ENCODE results near the gene ADRA2B. TPM values are rescaled to one million over a fixed set of nuclear protein-coding genes. Genes with fewer than 3 reads are reported as not detected.

Gene ADRA2B
- total RNA-seq, 1 experiment from 2014 or later = 2.7 TPM

DNA sequence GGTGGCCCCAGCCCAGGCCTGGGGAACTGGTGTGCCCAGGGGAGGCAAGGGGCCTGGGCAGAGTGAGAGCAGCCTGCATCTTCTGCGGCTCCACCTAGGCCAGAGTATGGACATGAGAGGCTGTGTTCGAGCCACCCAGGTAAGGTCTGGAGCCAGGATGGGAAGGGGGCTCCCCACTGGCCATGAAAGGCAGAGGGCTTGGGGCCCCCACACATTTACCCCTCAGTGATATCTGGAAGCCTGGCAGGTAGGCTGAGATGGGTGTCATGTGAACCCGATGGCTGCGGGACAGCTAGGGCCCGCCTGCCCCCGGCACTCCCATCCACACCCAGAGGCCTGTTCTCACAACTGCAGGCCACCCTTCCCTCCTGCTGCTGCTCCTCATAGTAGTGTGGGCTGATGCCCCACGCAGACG, 13.2 kb downstream of the ADRA2B start:
- Histone ChIP-seq H3K4me1 (ENCODE audit: insufficient read depth, low read length) (no peaks in the 10 kb centered on the region; the same call in 1 of the 2 replicates), H3K56ac (ENCODE audit: insufficient read length, low read depth, low read length) (no peak overlapping the region), H3K23me2 (ENCODE audit: insufficient read length, low read depth, low read length, poor library complexity, severe bottlenecking) (no peaks in the 10 kb centered on the region), H3K23ac (ENCODE audit: insufficient read length, low read depth, low read length) (no peak overlapping the region), H3K14ac (ENCODE audit: insufficient read depth, low read length) (no peak overlapping the region), H2BK5ac (ENCODE audit: insufficient read length, low read length) (no peak overlapping the region), H3K27ac (ENCODE audit: insufficient read length, low read depth, low read length) (no peak overlapping the region), H3K27me3 (ENCODE audit: insufficient read depth, low read length) (no peaks in the 10 kb centered on the region), H4K8ac (replicated peaks; ENCODE audit: insufficient read length, low read depth, low read length) (no peak overlapping the region), H2AFZ (ENCODE audit: low read length) (no peak overlapping the region), H3K9ac (ENCODE audit: extremely low read depth, insufficient read length, low read length) (no peak overlapping the region), H4K91ac (ENCODE audit: insufficient read length, low read depth, low read length) (no peak overlapping the region), H4K20me1 (ENCODE audit: control insufficient read depth, insufficient read depth, insufficient read length) (no peaks in the 10 kb centered on the region), H2BK15ac (ENCODE audit: low read depth, low read length) (no peak overlapping the region), H2BK12ac (ENCODE audit: insufficient read length, low read depth, low read length) (no peak overlapping the region), H3K4ac (ENCODE audit: low read depth, low read length) (no peak overlapping the region), H3T11ph (ENCODE audit: low read length) (no peak overlapping the region), H3K4me2 (ENCODE audit: insufficient read depth, insufficient read length, low read length) (no peak overlapping the region), H3K9me3 (ENCODE audit: control insufficient read depth, low read depth, low read length) (no peaks in the 10 kb centered on the region), H2BK120ac (ENCODE audit: low read depth, low read length, poor library complexity, severe bottlenecking) (no peak overlapping the region), H2AK5ac (ENCODE audit: insufficient read length, low read length) (no peak overlapping the region), H2BK20ac (ENCODE audit: low read depth, low read length, poor library complexity, severe bottlenecking) (no peak overlapping the region), H3K18ac (ENCODE audit: insufficient read length, low read depth, low read length) (no peak overlapping the region), H3K79me2 (ENCODE audit: insufficient read depth, low read length) (no peaks in the 10 kb centered on the region), H3K79me1 (ENCODE audit: insufficient read depth, low read depth, low read length, poor library complexity, severe bottlenecking) (no peaks in the 10 kb centered on the region), H4K5ac (ENCODE audit: insufficient read length, low read depth, low read length) (no peak overlapping the region)
- peaks cover 5 to 8% (median 7%) of the 10 kb centered on the region in 3 experiments; a peak in 5 of 7 replicates for H3K36me3 Mint-ChIP-seq (ENCODE audit: insufficient read depth in 1 of 3, low read depth in 3 of 3)
- DNase-seq = peak; percentile 23
- TF ChIP-seq, protein P1, sequence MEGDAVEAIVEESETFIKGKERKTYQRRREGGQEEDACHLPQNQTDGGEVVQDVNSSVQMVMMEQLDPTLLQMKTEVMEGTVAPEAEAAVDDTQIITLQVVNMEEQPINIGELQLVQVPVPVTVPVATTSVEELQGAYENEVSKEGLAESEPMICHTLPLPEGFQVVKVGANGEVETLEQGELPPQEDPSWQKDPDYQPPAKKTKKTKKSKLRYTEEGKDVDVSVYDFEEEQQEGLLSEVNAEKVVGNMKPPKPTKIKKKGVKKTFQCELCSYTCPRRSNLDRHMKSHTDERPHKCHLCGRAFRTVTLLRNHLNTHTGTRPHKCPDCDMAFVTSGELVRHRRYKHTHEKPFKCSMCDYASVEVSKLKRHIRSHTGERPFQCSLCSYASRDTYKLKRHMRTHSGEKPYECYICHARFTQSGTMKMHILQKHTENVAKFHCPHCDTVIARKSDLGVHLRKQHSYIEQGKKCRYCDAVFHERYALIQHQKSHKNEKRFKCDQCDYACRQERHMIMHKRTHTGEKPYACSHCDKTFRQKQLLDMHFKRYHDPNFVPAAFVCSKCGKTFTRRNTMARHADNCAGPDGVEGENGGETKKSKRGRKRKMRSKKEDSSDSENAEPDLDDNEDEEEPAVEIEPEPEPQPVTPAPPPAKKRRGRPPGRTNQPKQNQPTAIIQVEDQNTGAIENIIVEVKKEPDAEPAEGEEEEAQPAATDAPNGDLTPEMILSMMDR (conservative IDR thresholded peaks at IDR 0.05) = no peak
- no peak overlapping the region for H3K4me3 Mint-ChIP-seq
- no CpG with 5 or more reads among the region's 8 CpGs for WGBS (ENCODE audit: extremely low coverage, insufficient read length, low lambda C conversion rate)
- peaks cover 17 to 38% of the 10 kb centered on the region in 2 experiments for H3K4me1 Mint-ChIP-seq
- no peak overlapping the region; a peak in 1 of 7 replicates for H3K27ac Mint-ChIP-seq
- peaks cover 9 to 11% of the 10 kb centered on the region in 2 experiments for H3K9me3 Mint-ChIP-seq
- peaks cover 5% of the 10 kb centered on the region for H3K27me3 Mint-ChIP-seq (ENCODE audit: low read depth)

Data from H9 (cell line).